Endothelial cell of umbilical vein (primary cell): ENCODE measurements around the gene ZNF618.

ENCODE experiments used
- EZH2 ChIP-seq: IDR thresholded peaks from 2 replicates; pipeline ENCODE4 v1.6.1; 2012; ENCODE audit warnings: borderline replicate concordance, low read depth, mild to moderate bottlenecking, moderate library complexity, low read length, inconsistent platforms; ENCODE audit not compliant: severe bottlenecking
- POLR2A ChIP-seq: IDR thresholded peaks from 2 replicates; pipeline ENCODE4 v1.6.1; 2012; ENCODE audit warnings: low read depth, mild to moderate bottlenecking, control low read depth, low read length
- POLR2AphosphoS5 ChIP-seq: IDR thresholded peaks from 2 replicates; pipeline ENCODE4 v1.6.1; 2012; ENCODE audit warnings: low read depth, mild to moderate bottlenecking, control low read depth, low read length, moderate library complexity; ENCODE audit not compliant: insufficient read depth
- TF ChIP-seq, protein P1 (sequence below), 2 donors: IDR thresholded peaks; 1 replicate in 1 of 2; 2 replicates in 1 of 2; pipeline ENCODE4 v1.5.1; 2011; ENCODE audit warnings: low read length in 2 of 2, mild to moderate bottlenecking in 2 of 2, moderate library complexity in 2 of 2, control low read depth in 1 of 2, inconsistent platforms in 1 of 2, low read depth in 1 of 2; ENCODE audit not compliant: insufficient read depth in 1 of 2; ENCODE audit errors: extremely low read depth in 1 of 2

DNA sequence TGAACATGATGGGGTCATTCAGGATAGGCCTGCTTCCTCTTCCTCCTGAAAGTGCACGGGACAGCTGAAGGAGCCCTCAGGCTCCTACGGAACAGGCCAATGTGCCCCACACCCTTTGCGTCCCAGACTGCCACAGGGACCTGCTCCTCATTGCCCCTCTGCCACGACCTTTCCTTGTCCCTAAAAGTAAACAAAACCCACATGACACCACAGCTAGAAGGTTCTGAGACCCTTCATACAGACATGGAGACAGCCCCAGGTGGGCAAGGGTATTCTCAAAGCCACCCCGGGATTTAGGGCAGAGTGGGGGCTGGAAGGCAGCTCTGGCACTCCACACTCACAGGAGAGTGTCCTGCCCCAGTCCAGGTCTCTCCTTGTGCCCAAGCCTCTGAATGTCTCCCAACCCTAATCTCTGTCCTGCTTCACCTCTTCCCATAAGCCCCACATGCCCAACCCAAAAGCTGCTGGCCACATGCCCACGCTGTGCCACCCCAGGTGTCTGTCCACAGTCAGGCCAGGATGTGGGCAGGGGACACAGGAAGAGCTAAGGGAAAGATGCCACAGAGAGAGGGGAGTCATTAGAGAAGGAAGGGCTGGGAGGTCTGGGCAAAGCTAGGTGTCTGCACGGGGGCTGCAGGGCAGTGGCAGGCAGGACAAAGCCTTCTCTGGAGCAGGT is 201.2 kb downstream of the ZNF618 start:
- TF ChIP-seq POLR2AphosphoS5 (no peak), POLR2A (no peak), EZH2 (no peak)
- TF ChIP-seq, protein P1, sequence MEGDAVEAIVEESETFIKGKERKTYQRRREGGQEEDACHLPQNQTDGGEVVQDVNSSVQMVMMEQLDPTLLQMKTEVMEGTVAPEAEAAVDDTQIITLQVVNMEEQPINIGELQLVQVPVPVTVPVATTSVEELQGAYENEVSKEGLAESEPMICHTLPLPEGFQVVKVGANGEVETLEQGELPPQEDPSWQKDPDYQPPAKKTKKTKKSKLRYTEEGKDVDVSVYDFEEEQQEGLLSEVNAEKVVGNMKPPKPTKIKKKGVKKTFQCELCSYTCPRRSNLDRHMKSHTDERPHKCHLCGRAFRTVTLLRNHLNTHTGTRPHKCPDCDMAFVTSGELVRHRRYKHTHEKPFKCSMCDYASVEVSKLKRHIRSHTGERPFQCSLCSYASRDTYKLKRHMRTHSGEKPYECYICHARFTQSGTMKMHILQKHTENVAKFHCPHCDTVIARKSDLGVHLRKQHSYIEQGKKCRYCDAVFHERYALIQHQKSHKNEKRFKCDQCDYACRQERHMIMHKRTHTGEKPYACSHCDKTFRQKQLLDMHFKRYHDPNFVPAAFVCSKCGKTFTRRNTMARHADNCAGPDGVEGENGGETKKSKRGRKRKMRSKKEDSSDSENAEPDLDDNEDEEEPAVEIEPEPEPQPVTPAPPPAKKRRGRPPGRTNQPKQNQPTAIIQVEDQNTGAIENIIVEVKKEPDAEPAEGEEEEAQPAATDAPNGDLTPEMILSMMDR (IDR thresholded peaks at IDR 0.05; ENCODE audit: extremely low read depth in 1 of 2, insufficient read depth in 1 of 2, low read depth in 1 of 2, low read length in 2 of 2) = no peak
